HepG2 (cell line): ENCODE results near the gene UCKL1. TPM values are rescaled to one million over a fixed set of nuclear protein-coding genes. Genes with fewer than 3 reads are reported as not detected.
A peak's percentile ranks its signal among the peaks of the same experiment; 100 is the strongest.

ENCODE experiments used
- ATAC-seq: fragments of 200-7000 bp; cut with Tn5 transposase; 3 replicates; pipeline ENCODE4 v1.9.1; 2020; ENCODE audit warnings: mild to moderate bottlenecking, moderate library complexity
- BruUV-seq: library from RNA; stranded (reverse); fragments of 400-500 nt; replicated peaks from 2 replicates; lab custom pipeline; 2021; lab: Mats Ljungman, UMichigan
- CTCF ChIA-PET: fragments of 300-600 bp; formaldehyde crosslinking; extraction: SDS; loops from one replicate; lab custom pipeline; 2021; ENCODE audit warnings: low total read pairs, inconsistent platforms, low intra/inter-chr PET ratio; lab: Yijun Ruan, JAX
- POLR2A ChIA-PET: fragments of 350-600 bp; sonication (Branson Sonifier 250); formaldehyde crosslinking; loops from one replicate; lab custom pipeline; 2020; ENCODE audit warnings: antibody characterized with exemption, inconsistent platforms; lab: Yijun Ruan, JAX
- DNase-seq: peaks from one replicate; pipeline ENCODE4 v3.0.0-alpha.2; 2015; ENCODE audit warnings: low spot score
- FAIRE-seq: peaks from 3 replicates; lab custom pipeline; 2011; peaks lifted over from hg19 to GRCh38; lab: Jason Lieb, UNC
- H2AFZ ChIP-seq: one replicate; pipeline ENCODE4 v1.6.1; 2011; ENCODE audit warnings: low read length, inconsistent platforms
- H3K27ac ChIP-seq: fragments of 300-600 bp; 3 replicates; pipeline ENCODE4 v1.8.0; 2011; ENCODE audit warnings: mixed run types, mild to moderate bottlenecking, mixed read lengths, low read length, inconsistent platforms; ENCODE audit not compliant: insufficient read depth; ENCODE audit errors: extremely low read length
- H3K27me3 ChIP-seq, 2 experiments: fragments of 200-600 bp in 1 of 2; 2 replicates in 1 of 2; 3 replicates in 1 of 2; pipeline versions ENCODE4 v1.6.0 to v1.8.0; 2011; ENCODE audit warnings: low read length in 2 of 2, mild to moderate bottlenecking in 2 of 2, moderate library complexity in 2 of 2, inconsistent platforms in 1 of 2; ENCODE audit not compliant: insufficient read depth in 2 of 2, control insufficient read depth in 1 of 2
- H3K36me3 ChIP-seq, 2 experiments: fragments of 200-600 bp in 1 of 2; replicated peaks in 1 of 2; 2 replicates in 1 of 2; 3 replicates in 1 of 2; pipeline versions ENCODE4 v1.5.1 to v1.8.0; 2011; ENCODE audit warnings: low read length in 2 of 2, inconsistent platforms in 1 of 2; ENCODE audit not compliant: insufficient read depth in 2 of 2, control insufficient read depth in 1 of 2
- H3K4me1 ChIP-seq: 2 replicates; pipeline ENCODE4 v1.5.1; 2012; ENCODE audit warnings: low read length, inconsistent platforms; ENCODE audit not compliant: insufficient read depth
- H3K4me2 ChIP-seq: 2 replicates; pipeline ENCODE4 v1.6.0; 2011; ENCODE audit warnings: low read depth, low read length, inconsistent platforms
- H3K4me3 ChIP-seq, 3 experiments: fragments of 200-600 bp in 1 of 3; sonication (generic), shearing (Covaris generic) in 1 of 3; replicated peaks in 1 of 3; 2 replicates each; pipeline ENCODE4 v1.5.1; 2011 to 2016; ENCODE audit warnings: low read length in 3 of 3, inconsistent platforms in 2 of 3, low read depth in 2 of 3, mild to moderate bottlenecking in 2 of 3, control low read depth in 1 of 3, mixed read lengths in 1 of 3; ENCODE audit not compliant: insufficient read depth in 1 of 3
- H3K79me2 ChIP-seq: one replicate; pipeline ENCODE4 v1.6.1; 2011; ENCODE audit warnings: low read length, inconsistent platforms; ENCODE audit not compliant: insufficient read depth
- H3K9ac ChIP-seq: 2 replicates; pipeline ENCODE4 v1.6.0; 2011; ENCODE audit warnings: mild to moderate bottlenecking, low read depth, low read length, inconsistent platforms; ENCODE audit not compliant: insufficient read depth
- H3K9me3 ChIP-seq: 2 replicates; pipeline ENCODE4 v1.5.1; 2012; ENCODE audit warnings: mild to moderate bottlenecking, low read length
- H4K20me1 ChIP-seq: 2 replicates; pipeline ENCODE4 v1.6.0; 2011; ENCODE audit warnings: inconsistent platforms, mild to moderate bottlenecking, low read length, moderate library complexity; ENCODE audit not compliant: insufficient read depth
- AHR ChIP-seq: IDR thresholded peaks from 2 replicates; pipeline ENCODE4 v1.6.1; 2018; ENCODE audit warnings: missing genetic modification reagents, missing compliant biosample characterization
- ARID5B ChIP-seq: IDR thresholded peaks from 2 replicates; pipeline ENCODE4 v1.4.0; 2020; ENCODE audit warnings: mild to moderate bottlenecking, missing genetic modification reagents
- FOXJ3 ChIP-seq: sonication (generic); formaldehyde crosslinking; IDR thresholded peaks from 2 replicates; pipeline ENCODE4 v1.4.0; 2020; ENCODE audit warnings: missing genetic modification reagents, mild to moderate bottlenecking, borderline replicate concordance
- FOXP1 ChIP-seq, 2 experiments: fragments of 450-650 bp in 1 of 2; IDR thresholded peaks; 2 replicates each; pipeline ENCODE4 v1.6.1; 2017 to 2018; ENCODE audit warnings: antibody characterized with exemption in 1 of 2
- GATAD2A ChIP-seq: IDR thresholded peaks from 2 replicates; pipeline ENCODE4 v1.6.1; 2016
- KLF11 ChIP-seq: IDR thresholded peaks from 2 replicates; pipeline ENCODE4 v1.6.1; 2016; ENCODE audit warnings: missing compliant biosample characterization
- PHF8 ChIP-seq: sonication (generic); formaldehyde crosslinking; IDR thresholded peaks from 2 replicates; pipeline ENCODE4 v1.5.0; 2020; ENCODE audit warnings: missing genetic modification reagents
- SNRNP70 ChIP-seq: fragments of 200-400 bp; formaldehyde crosslinking; IDR thresholded peaks from 2 replicates; pipeline ENCODE4 v1.6.1; 2017; ENCODE audit warnings: mild to moderate bottlenecking, low read depth, low read length, moderate library complexity
- TBL1XR1 ChIP-seq: fragments of 150-350 bp; IDR thresholded peaks from 2 replicates; pipeline ENCODE4 v1.6.1; 2014; ENCODE audit warnings: borderline replicate concordance, low read length; ENCODE audit not compliant: partially characterized antibody
- ZMYM2 ChIP-seq: sonication (generic); formaldehyde crosslinking; IDR thresholded peaks from 2 replicates; pipeline ENCODE4 v1.8.0; 2022; ENCODE audit warnings: mild to moderate bottlenecking, missing genetic modification reagents
- ZNF589 ChIP-seq: sonication (generic); formaldehyde crosslinking; conservative IDR thresholded peaks from 2 replicates; pipeline ENCODE4 v1.8.0; 2022; ENCODE audit warnings: mild to moderate bottlenecking, moderate library complexity, missing genetic modification reagents
- ZNF710 ChIP-seq: sonication (generic); formaldehyde crosslinking; IDR thresholded peaks from 2 replicates; pipeline ENCODE4 v1.5.0; 2020; ENCODE audit warnings: mild to moderate bottlenecking, missing genetic modification reagents, borderline replicate concordance
- WGBS: methylation state at CpG from one replicate; pipeline ENCODE4 v1.1.6; 2017; ENCODE audit warnings: low lambda C conversion rate; 5-methylcytosine and 5-hydroxymethylcytosine counted together
- in situ Hi-C: cut with HindIII; loops from 2 replicates; pipeline ENCODE4 v1.10.0; 2017; ENCODE audit warnings: low pct_unique_long_range_greater_than_20kb; ENCODE audit not compliant: extremely low pct_ligation_motif_present
- intact Hi-C: fragments of 100-400 bp; cut with micrococcal nuclease; formaldehyde crosslinking; loops from one replicate; pipeline ENCODE4 v1.10.0; 2022; ENCODE audit not compliant: unreplicated experiment
- polyA plus RNA-seq, 8 experiments: library from polyadenylated mRNA; depleted of rRNA in 3 of 8; stranded (reverse) in 7 of 8; unstranded in 1 of 8; fragments of >200 nt; fragmentation: Illumina TruSeq in 4 of 8; extraction: Trizol in 4 of 8; gene quantifications; 2 replicates each; pipeline versions ENCODE4 v1.2.1 to v1.2.3, GENCODE V29; 2011 to 2016; ENCODE audit warnings: low read depth in 4 of 8, missing spikeins in 1 of 8, mixed read lengths in 1 of 8; ENCODE audit not compliant: insufficient read depth in 1 of 8
- total RNA-seq, 5 experiments: library from RNA; depleted of rRNA; stranded (reverse); fragments of >200 nt; fragmentation: Illumina TruSeq; extraction: Trizol; gene quantifications; 2 replicates each; pipeline ENCODE4 v1.2.3, GENCODE V29; 2016; ENCODE audit warnings: low read depth in 1 of 5
- TF ChIP-seq, protein P1 (sequence below), 2 experiments: fragments of 450-650 bp in 1 of 2; sonication (generic) in 1 of 2; formaldehyde crosslinking; IDR thresholded peaks; 2 replicates each; pipeline versions ENCODE4 v1.5.0 to v1.8.0; 2020 to 2022; ENCODE audit warnings: mild to moderate bottlenecking in 1 of 2, missing genetic modification reagents in 1 of 2
- TF ChIP-seq, protein P2 (sequence below): sonication (generic); formaldehyde crosslinking; IDR thresholded peaks from 2 replicates; pipeline ENCODE4 v1.4.0; 2020; ENCODE audit warnings: missing genetic modification reagents, borderline replicate concordance

The UCKL1 gene
- total and polyA plus RNA-seq, 2 of the 13 experiments (the other 11 are each of a cell fraction or from before 2014, with no cell fraction given), result 50.2 to 126 TPM

DNA sequence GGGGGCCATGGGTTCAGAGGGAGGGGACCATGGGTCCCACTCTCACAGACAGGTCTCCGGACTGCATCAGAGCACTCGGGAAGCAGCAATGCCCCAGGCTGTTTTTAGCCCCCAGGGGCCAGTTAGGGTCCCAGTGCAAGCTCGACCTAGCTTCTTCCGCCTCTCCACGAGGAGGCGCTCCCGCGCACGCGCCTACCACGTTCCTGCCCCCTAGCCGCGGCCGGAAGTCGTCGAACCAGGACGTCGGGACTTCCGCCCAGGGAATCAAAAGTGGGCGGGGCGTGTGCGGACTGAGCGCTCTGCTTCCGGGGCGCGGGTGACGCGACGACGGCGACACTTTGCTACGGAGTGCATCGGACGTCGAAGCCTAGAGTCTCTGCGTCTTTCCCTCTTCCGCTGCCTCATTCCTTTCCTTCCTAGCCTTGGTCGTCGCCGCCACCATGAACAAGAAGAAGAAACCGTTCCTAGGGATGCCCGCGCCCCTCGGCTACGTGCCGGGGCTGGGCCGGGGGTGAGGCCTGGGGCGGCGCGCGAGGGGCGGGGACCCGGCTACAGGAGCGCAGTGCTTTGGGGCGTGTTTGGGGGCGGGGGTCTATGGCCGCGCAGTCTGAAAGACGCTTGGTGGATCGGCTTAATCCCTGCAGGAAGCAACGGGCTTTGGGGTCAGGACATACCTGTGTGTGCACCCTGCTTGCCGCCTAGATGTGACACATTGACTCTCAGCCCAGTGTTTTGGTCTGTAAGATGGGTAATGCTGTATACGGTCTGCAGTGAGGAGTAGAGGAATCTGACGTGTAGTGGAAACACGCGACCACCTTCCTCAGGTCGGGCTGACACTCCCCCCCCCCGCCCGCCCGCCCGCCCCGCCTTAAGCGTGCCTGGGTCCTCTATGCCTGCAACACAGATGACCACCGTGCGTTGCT lies 24.9 kb upstream of the UCKL1 start, which contains the start of gene PRPF6:
TSS of gene PRPF6 (plus strand) at position 327 of the 923 bp plus-strand sequence. CDS start at position 441, 114 bp downstream.
- peak within 1 kb of the TSS; percentile 95 to 99 (median 97) for H3K4me3 ChIP-seq
- ChIA-PET POLR2A (interaction anchor here (0.6 to 4.7 kb wide), 40 partner anchors 9 to 443 kb away, joined by 3 to 75 read pairs (median 6); partner anchors contain the start of genes ARFRP1, C20orf204, GMEB2 and PCMTD2), CTCF (interaction anchor here (1.3 to 3.2 kb wide), 3 partner anchors 76 to 139 kb away, joined by 4 to 33 read pairs (median 11); partner anchors contain the start of gene TCEA2)
- peak; percentile 73 for ATAC-seq
- H3K4me1 ChIP-seq, result peaks cover 42% of the 10 kb centered on the region
- intact Hi-C loops, result loop anchor here (1.0 to 2.0 kb wide), 4 partner anchors 43 to 140 kb away; partner anchors contain the start of gene C20orf204
- H3K4me2 ChIP-seq, result peak within 1 kb of the TSS; percentile 99
- peak; percentile 93 for FAIRE-seq
- peak within 1 kb of the TSS; percentile 85 for H3K9ac ChIP-seq
- BruUV-seq, result no TSS peak
- peak; percentile 97 for DNase-seq
- H4K20me1 ChIP-seq, result peaks cover 3% of the 10 kb centered on the region; the same call in 1 of the 2 replicates
- H2AFZ ChIP-seq, result peak within 1 kb of the TSS; percentile 10
- WGBS, result under 1% methylated on average over 53 of the region's 75 CpGs
- H3K36me3 ChIP-seq, result peaks cover 17 to 35% of the 10 kb centered on the region in 2 experiments
- H3K27me3 ChIP-seq, result no peaks in the 10 kb centered on the region; a peak in 1 of 5 replicates
- in situ Hi-C loops, result loop anchor here (5.0 kb wide), 1 partner anchor 41 kb away; no protein-coding TSS in a partner anchor
- H3K9me3 ChIP-seq, result no peaks in the 10 kb centered on the region
- peaks cover 27% of the 10 kb centered on the region for H3K79me2 ChIP-seq
- H3K27ac ChIP-seq, result peak within 1 kb of the TSS; percentile 81
- TF ChIP-seq PHF8 (CRISPR knock-in tag), result peak; percentile 99
- peak; percentile 92 for TF ChIP-seq AHR (CRISPR knock-in tag)
- TF ChIP-seq SNRNP70, result no peak
- TF ChIP-seq ZNF589 (CRISPR knock-in tag), result peak; percentile 99
- no peak for TF ChIP-seq ZMYM2
- TF ChIP-seq ARID5B (CRISPR knock-in tag), result peak; percentile 88
- TF ChIP-seq, protein P1, sequence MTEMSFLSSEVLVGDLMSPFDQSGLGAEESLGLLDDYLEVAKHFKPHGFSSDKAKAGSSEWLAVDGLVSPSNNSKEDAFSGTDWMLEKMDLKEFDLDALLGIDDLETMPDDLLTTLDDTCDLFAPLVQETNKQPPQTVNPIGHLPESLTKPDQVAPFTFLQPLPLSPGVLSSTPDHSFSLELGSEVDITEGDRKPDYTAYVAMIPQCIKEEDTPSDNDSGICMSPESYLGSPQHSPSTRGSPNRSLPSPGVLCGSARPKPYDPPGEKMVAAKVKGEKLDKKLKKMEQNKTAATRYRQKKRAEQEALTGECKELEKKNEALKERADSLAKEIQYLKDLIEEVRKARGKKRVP (CRISPR knock-in tag; IDR thresholded peaks at IDR 0.05), result peak in 1 of 2 experiments; percentile 87; a peak in 2 of 4 replicates
- TF ChIP-seq ZNF710 (CRISPR knock-in tag), result peak; percentile 93
- TF ChIP-seq GATAD2A (CRISPR knock-in tag), result peak; percentile 87
- TF ChIP-seq TBL1XR1, result no peak
- TF ChIP-seq KLF11, result peak; percentile 96
- no peak for TF ChIP-seq FOXP1 (IDR thresholded peaks at IDR 0.05)
- peak; percentile 72 for TF ChIP-seq FOXP1 (CRISPR knock-in tag; IDR thresholded peaks at IDR 0.05)
- 0 out of 2 replicates have a peak, but pooled peaks have one; percentile 63 for TF ChIP-seq FOXJ3 (CRISPR knock-in tag)
- TF ChIP-seq, protein P2, sequence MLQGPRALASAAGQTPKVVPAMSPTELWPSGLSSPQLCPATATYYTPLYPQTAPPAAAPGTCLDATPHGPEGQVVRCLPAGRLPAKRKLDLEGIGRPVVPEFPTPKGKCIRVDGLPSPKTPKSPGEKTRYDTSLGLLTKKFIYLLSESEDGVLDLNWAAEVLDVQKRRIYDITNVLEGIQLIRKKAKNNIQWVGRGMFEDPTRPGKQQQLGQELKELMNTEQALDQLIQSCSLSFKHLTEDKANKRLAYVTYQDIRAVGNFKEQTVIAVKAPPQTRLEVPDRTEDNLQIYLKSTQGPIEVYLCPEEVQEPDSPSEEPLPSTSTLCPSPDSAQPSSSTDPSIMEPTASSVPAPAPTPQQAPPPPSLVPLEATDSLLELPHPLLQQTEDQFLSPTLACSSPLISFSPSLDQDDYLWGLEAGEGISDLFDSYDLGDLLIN (CRISPR knock-in tag), result peak; percentile 82
